Activated naive CD4-positive, alpha-beta T cell treated with anti-CD3 and anti-CD28 coated beads, Interleukin-2, amount 10 ng/mL, durations not matched to agents 7 days and 5 days (primary cell): ENCODE data around the gene LGR5.
"Not testable (repeated sequence)": the region's sequence is repeated elsewhere in the genome, so short reads cannot be mapped to it uniquely, and the experiment has no call there.

Experiments
- CTCF ChIA-PET: fragments of 350-600 bp; sonication (Branson Sonifier 250); formaldehyde crosslinking; loops from one replicate; lab custom pipeline; 2021; ENCODE audit warnings: antibody characterized with exemption; lab: Charles Lee
- DNase-seq: peaks from one replicate; pipeline ENCODE4 v3.0.0-alpha.2; 2020
- H3K27ac Mint-ChIP-seq: one replicate; pipeline ENCODE4 v1.8.0; 2021; ENCODE audit warnings: mild to moderate bottlenecking, moderate library complexity, mixed read lengths
- H3K27me3 Mint-ChIP-seq: one replicate; pipeline ENCODE4 v1.8.0; 2021; ENCODE audit warnings: mild to moderate bottlenecking, mixed read lengths
- H3K36me3 Mint-ChIP-seq: one replicate; pipeline ENCODE4 v1.8.0; 2021; ENCODE audit warnings: mixed read lengths
- H3K4me1 Mint-ChIP-seq: one replicate; pipeline ENCODE4 v1.8.0; 2021; ENCODE audit warnings: mixed read lengths
- H3K4me3 Mint-ChIP-seq: one replicate; pipeline ENCODE4 v1.8.0; 2021; ENCODE audit warnings: mild to moderate bottlenecking, moderate library complexity, mixed read lengths
- H3K9me3 Mint-ChIP-seq: one replicate; pipeline ENCODE4 v1.8.0; 2021; ENCODE audit warnings: mixed read lengths

Gene LGR5

DNA sequence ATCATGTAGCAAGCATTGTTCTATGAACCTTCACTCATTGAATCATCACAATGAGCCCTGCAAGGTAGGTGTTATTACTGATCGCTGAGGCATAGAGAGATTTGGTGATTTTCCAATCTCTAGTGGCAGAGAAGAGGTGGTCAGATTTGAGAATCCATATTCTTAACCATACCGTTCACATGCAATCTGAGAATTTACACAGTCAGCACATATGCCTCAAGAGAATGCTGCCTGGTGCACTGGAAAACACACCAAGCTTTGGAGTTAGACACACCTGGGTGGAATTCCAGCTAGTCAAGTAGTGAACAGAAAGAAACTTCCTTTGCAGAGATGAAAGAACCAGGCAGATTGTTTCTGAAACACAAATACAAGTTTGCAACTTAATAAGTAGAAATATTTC, 94.1 kb downstream of the LGR5 start:
- H3K27ac Mint-ChIP-seq, result no peak overlapping the region
- no peaks in the 10 kb centered on the region for H3K4me1 Mint-ChIP-seq
- CTCF ChIA-PET, result no interaction called here
- DNase-seq, result no peak
- H3K36me3 Mint-ChIP-seq, result no peaks in the 10 kb centered on the region
- no peak overlapping the region for H3K4me3 Mint-ChIP-seq
- no peaks in the 10 kb centered on the region for H3K27me3 Mint-ChIP-seq
- H3K9me3 Mint-ChIP-seq, result no peaks in the 10 kb centered on the region

DNA sequence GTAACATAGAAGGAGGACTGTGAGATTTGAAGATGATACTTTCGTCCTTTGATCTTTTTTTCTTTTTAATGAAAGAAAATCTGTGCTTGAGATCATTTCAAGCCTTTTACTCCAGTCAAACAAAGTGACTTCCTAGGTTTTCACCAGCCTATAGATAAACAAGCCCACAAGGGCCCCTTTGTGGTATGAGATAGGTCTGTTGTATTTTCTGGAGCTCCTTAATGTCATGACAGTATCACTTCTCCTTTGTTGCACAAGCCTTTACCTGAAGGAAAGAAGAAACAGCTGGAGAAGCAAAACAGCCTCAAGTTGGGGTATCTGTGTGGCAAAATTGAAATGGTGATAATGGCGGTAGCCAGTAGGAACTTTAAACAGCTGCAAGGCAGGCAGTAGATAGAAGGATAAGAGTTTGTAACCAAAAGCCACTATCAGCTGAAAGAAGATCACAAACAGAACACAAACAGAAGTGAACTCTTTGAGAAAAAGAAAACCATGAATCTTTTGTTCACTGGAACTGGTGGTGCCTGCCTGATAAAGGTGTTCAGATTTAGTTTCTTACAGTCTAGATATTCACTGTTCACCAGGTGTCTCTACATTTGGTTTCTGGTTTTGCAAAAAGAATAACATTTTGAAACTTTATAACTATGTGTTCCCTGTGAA, 96.8 kb downstream of the LGR5 start:
- H3K27me3 Mint-ChIP-seq, result no peaks in the 10 kb centered on the region
- H3K9me3 Mint-ChIP-seq, result no peaks in the 10 kb centered on the region
- H3K27ac Mint-ChIP-seq, result no peak overlapping the region
- H3K36me3 Mint-ChIP-seq, result no peaks in the 10 kb centered on the region
- CTCF ChIA-PET, result no interaction called here
- DNase-seq, result no peak
- H3K4me3 Mint-ChIP-seq, result no peak overlapping the region
- H3K4me1 Mint-ChIP-seq, result no peaks in the 10 kb centered on the region

- no peak overlapping the region for H3K4me3 Mint-ChIP-seq
- CTCF ChIA-PET, result no interaction called here
- H3K36me3 Mint-ChIP-seq, result no peaks in the 10 kb centered on the region
- H3K9me3 Mint-ChIP-seq, result no peaks in the 10 kb centered on the region
- no peaks in the 10 kb centered on the region for H3K4me1 Mint-ChIP-seq
- H3K27ac Mint-ChIP-seq, result no peak overlapping the region
- H3K27me3 Mint-ChIP-seq, result no peaks in the 10 kb centered on the region
- no peak for DNase-seq
Measured at GRCh38 chr12:71536939-71537622, 97.5 kb downstream of the LGR5 start.

- H3K27ac Mint-ChIP-seq, result no peak overlapping the region
- H3K27me3 Mint-ChIP-seq, result no peaks in the 10 kb centered on the region
- H3K9me3 Mint-ChIP-seq, result no peaks in the 10 kb centered on the region
- no peak for DNase-seq
- H3K36me3 Mint-ChIP-seq, result no peaks in the 10 kb centered on the region
- no peak overlapping the region for H3K4me3 Mint-ChIP-seq
- H3K4me1 Mint-ChIP-seq, result no peaks in the 10 kb centered on the region
- CTCF ChIA-PET, result no interaction called here
Measured at GRCh38 chr12:71538807-71539206, 99.2 kb downstream of the LGR5 start.

DNA sequence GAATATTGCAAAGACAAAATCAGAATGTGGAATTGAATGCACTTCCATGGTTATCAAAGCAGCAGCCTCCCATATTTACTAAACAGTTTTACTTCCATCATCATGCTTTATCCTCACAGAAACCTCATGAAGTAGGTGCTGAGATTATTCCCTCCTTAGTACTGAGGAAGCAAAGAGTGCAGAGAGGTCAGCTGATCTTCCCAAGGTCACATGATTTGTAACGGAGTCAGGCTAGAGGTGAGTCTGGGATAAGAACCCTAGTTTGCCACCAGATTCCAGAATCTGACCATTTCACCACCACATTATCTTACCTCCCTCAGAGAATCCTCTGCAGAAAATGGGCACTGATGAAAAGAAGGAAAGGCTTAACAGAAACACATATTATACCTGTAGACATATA, 102.0 kb downstream of the LGR5 start:
- Mint-ChIP-seq H3K9me3 (no peaks in the 10 kb centered on the region), H3K27ac (no peak overlapping the region), H3K27me3 (no peaks in the 10 kb centered on the region), H3K4me1 (no peaks in the 10 kb centered on the region), H3K4me3 (no peak overlapping the region), H3K36me3 (no peaks in the 10 kb centered on the region)
- CTCF ChIA-PET, result no interaction called here
- DNase-seq, result no peak

- H3K9me3 Mint-ChIP-seq, result no peaks in the 10 kb centered on the region
- H3K4me3 Mint-ChIP-seq, result no peak overlapping the region
- DNase-seq, result no peak
- CTCF ChIA-PET, result no interaction called here
- no peaks in the 10 kb centered on the region for H3K4me1 Mint-ChIP-seq
- no peaks in the 10 kb centered on the region for H3K36me3 Mint-ChIP-seq
- no peaks in the 10 kb centered on the region for H3K27me3 Mint-ChIP-seq
- no peak overlapping the region for H3K27ac Mint-ChIP-seq
Measured at GRCh38 chr12:71546322-71546861, 106.8 kb downstream of the LGR5 start.

GRCh38 chr12:71548893-71549292, 109.3 kb downstream of the LGR5 start:
- Mint-ChIP-seq H3K36me3 (no peaks in the 10 kb centered on the region), H3K27ac (no peak overlapping the region), H3K4me1 (no peaks in the 10 kb centered on the region), H3K27me3 (no peaks in the 10 kb centered on the region), H3K9me3 (no peaks in the 10 kb centered on the region), H3K4me3 (no peak overlapping the region)
- CTCF ChIA-PET, result interaction anchor here (1.3 kb wide), 1 partner anchor 199 kb away, joined by 4 read pairs; no protein-coding TSS in a partner anchor
- no peak for DNase-seq

DNA sequence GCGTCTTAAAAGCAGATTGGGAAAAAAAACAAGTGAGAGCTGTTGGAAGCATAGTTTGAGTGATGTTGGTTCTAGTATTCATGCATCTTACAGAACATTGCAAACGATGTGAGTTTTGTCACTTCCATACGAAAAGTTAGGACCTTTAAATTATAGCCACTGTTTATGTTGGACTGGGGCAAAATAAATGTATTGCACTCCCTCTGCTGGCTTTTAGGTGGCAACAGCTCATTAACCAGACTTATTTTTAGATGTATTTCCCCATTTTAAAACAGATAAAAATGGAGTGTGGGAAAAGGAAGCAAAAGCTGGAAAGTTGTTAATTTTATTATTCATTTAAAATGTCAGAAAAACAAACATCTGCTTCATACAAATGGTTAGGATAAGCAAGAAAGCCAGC, 111.9 kb downstream of the LGR5 start:
- H3K9me3 Mint-ChIP-seq, result no peaks in the 10 kb centered on the region
- CTCF ChIA-PET, result interaction anchor here (1.0 to 1.8 kb wide), 4 partner anchors 9 to 136 kb away, joined by 3 to 9 read pairs (median 4); no protein-coding TSS in a partner anchor
- no peaks in the 10 kb centered on the region for H3K27me3 Mint-ChIP-seq
- no peak for DNase-seq
- H3K36me3 Mint-ChIP-seq, result no peaks in the 10 kb centered on the region
- H3K27ac Mint-ChIP-seq, result no peak overlapping the region
- H3K4me1 Mint-ChIP-seq, result no peaks in the 10 kb centered on the region
- no peak overlapping the region for H3K4me3 Mint-ChIP-seq

DNA sequence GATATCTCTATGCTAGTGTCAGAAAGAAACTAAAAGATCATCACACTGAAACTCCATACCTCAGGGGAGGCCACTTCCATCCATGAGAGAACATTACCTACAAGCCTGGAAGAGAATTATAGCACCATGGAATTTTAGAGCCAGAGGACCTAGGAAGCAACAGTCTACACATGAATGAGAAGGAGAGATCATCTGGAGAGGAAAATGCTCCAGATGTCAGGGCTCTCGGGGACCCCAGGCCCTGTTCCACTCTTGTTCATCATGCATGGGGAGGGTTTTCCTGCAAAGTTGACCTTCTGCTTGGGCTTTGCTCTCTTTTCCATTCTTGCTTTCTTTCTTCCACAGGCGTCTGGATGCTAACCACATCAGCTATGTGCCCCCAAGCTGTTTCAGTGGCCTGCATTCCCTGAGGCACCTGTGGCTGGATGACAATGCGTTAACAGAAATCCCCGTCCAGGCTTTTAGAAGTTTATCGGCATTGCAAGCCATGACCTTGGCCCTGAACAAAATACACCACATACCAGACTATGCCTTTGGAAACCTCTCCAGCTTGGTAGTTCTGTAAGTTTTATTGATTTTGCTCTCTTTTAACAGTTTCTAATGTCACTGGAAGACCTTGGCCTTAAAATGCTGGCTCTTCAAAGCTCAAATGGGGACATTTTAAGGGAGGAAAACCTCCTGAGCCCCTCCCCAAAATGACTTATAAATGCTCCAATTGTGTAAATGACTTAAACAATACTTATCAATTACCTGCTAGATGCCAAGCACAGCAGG, 113.3 kb downstream of the LGR5 start:
- DNase-seq, result no peak
- Mint-ChIP-seq H3K4me1 (no peaks in the 10 kb centered on the region), H3K36me3 (no peaks in the 10 kb centered on the region), H3K9me3 (no peaks in the 10 kb centered on the region), H3K4me3 (no peak overlapping the region), H3K27ac (no peak overlapping the region), H3K27me3 (peaks cover 4% of the 10 kb centered on the region)
- CTCF ChIA-PET, result interaction anchor here (0.6 to 1.2 kb wide), 2 partner anchors 12 to 137 kb away, joined by 3 to 4 read pairs; no protein-coding TSS in a partner anchor

DNA sequence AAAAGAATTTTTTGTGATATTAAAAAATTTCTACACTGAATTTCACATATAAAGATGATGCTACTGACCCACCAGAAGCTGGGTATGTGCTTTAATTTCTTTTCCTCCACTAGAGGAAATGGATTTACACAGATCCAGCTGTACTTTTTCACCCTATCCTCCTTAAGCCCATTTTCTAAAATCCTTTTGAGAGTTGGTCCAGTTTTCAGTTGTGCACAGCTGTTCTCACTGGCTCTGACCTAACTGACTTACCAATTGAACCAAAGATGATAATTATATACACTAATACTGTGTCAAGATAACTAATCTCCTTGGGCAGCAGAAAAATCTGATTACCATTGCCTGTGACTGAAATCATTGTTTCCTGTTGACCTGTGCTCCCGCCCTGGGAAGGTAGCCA, 115.6 kb downstream of the LGR5 start:
- H3K36me3 Mint-ChIP-seq, result no peaks in the 10 kb centered on the region
- CTCF ChIA-PET, result no interaction called here
- H3K4me3 Mint-ChIP-seq, result no peak overlapping the region
- H3K4me1 Mint-ChIP-seq, result no peaks in the 10 kb centered on the region
- no peak overlapping the region for H3K27ac Mint-ChIP-seq
- DNase-seq, result no peak
- H3K9me3 Mint-ChIP-seq, result no peaks in the 10 kb centered on the region
- H3K27me3 Mint-ChIP-seq, result peaks cover 4% of the 10 kb centered on the region

DNA sequence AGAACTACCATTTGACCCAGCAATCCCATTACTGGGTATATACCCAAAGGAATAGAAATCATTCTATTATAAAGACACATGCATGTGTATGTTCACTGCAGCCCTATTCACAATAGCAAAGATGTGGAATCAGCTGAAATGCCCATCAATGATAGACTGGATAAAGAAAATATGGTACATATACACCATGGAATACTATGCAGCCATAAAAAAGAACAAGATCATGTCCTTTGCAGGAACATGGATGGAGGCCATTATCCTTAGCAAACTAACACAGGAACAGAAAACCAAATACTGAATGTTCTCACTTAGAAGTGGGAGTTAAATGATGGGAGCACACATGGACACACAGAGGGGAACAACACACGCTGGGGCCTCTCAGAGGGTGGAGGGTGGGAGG, 116.2 kb downstream of the LGR5 start:
- H3K27me3 Mint-ChIP-seq, CTCF ChIA-PET: not testable (repeated sequence)

DNA sequence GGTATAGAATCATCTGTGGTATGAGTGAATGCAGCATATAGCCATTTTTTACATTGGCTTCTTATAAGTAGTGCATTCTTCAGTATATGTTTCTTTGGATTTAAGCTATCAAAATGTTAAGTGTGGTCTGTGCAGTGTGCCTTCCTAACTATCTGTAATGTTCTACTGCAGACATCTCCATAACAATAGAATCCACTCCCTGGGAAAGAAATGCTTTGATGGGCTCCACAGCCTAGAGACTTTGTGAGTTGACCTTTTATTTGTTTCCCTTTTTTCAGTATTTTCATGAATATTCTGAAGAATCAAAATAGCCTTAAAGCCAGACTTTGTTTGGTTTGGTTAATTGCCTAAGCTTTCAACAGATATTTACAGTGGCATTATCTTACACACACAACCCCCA, 116.8 kb downstream of the LGR5 start:
- Mint-ChIP-seq H3K9me3 (no peaks in the 10 kb centered on the region), H3K27me3 (peaks cover 4% of the 10 kb centered on the region), H3K27ac (no peak overlapping the region), H3K4me3 (no peak overlapping the region), H3K4me1 (no peaks in the 10 kb centered on the region), H3K36me3 (no peaks in the 10 kb centered on the region)
- no peak for DNase-seq
- CTCF ChIA-PET, result no interaction called here

More for the DNA sequence above, 116.2 kb downstream of the LGR5 start:
- H3K27ac Mint-ChIP-seq, DNase-seq, H3K4me3 Mint-ChIP-seq, H3K36me3 Mint-ChIP-seq, H3K9me3 Mint-ChIP-seq, H3K4me1 Mint-ChIP-seq: not testable (repeated sequence)

DNA sequence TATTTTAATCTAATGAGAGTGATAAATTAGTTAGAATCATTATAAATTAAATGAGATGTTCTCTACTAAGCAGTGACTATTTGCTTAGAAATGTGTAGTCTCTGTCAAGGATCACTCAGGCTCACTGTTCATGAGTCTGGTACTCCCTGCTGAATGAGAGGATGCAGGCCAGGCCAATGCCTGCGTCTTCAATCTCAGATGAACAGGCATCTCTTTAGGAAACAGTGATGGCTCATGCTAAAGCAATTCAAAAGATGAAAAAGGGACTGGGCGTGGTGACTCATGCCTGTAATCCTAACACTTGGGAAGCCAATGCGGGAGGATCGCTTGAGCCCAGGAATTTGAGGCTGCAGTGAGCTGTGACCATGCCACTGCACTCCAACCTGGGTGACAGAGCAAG, 117.3 kb downstream of the LGR5 start:
- Mint-ChIP-seq H3K27ac (no peak overlapping the region), H3K27me3 (peaks cover 4% of the 10 kb centered on the region), H3K4me3 (no peak overlapping the region), H3K36me3 (no peaks in the 10 kb centered on the region), H3K9me3 (no peaks in the 10 kb centered on the region), H3K4me1 (no peaks in the 10 kb centered on the region)
- CTCF ChIA-PET, result no interaction called here
- no peak for DNase-seq

GRCh38 chr12:71558445-71558844, 118.8 kb downstream of the LGR5 start:
- H3K4me1 Mint-ChIP-seq, result no peaks in the 10 kb centered on the region
- H3K4me3 Mint-ChIP-seq, result no peak overlapping the region
- H3K27ac Mint-ChIP-seq, result no peak overlapping the region
- peaks cover 4% of the 10 kb centered on the region for H3K27me3 Mint-ChIP-seq
- CTCF ChIA-PET, result no interaction called here
- no peaks in the 10 kb centered on the region for H3K36me3 Mint-ChIP-seq
- H3K9me3 Mint-ChIP-seq, result no peaks in the 10 kb centered on the region
- DNase-seq, result no peak
